Activated CD4-positive, CD25-positive, alpha-beta regulatory T cell treated with anti-CD3 and anti-CD28 coated beads, Interleukin-2, amount 50 U/mL, for 72 hours (primary cell): ENCODE measurements around the gene KCNQ1OT1.

ENCODE experiments used
- DNase-seq: peaks from one replicate; pipeline ENCODE4 v3.0.0; 2021

Gene KCNQ1OT1

DNA sequence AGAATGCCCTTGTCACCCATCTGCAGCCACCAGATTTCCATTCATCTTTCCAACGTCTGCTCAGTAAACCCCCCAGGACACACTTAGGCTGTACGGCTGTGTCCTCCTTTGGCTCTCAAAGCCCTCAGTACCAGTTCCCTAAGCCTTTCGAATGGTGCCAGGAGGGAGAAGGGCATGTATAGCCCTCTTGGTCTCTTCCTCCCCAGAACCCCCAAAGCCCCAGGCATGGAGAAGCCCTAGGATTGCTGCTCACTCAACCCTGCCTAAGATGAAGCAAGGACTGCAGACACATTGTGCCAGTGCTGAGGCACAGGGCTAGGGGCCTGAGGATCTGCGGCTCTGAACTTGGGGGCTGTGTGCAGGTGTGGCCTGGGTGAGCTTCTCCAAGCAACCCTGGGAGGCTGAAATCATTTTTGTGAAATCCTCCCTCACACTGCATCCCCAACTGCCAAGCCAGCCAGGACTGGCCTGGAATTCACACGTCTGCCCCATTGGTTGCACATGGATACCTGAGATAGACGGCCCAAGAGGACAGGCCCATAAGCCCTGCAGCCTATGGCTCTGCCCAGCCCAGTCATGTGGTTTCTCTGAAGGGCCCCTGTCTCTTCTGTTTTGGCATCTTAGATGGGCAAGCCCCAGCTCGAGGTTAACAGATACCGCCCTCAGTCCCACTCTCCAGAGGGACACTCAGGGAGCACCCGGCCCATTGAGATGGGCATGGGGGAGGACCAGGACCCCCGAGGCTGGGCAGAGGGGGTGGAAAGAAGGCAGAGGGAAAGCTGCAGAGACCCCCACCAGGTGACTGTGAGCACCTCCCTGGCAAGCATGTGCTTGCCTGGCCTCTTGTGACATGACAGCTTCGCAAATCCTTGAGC is 34.0 kb downstream of the KCNQ1OT1 start:
- DNase-seq: no peak

DNA sequence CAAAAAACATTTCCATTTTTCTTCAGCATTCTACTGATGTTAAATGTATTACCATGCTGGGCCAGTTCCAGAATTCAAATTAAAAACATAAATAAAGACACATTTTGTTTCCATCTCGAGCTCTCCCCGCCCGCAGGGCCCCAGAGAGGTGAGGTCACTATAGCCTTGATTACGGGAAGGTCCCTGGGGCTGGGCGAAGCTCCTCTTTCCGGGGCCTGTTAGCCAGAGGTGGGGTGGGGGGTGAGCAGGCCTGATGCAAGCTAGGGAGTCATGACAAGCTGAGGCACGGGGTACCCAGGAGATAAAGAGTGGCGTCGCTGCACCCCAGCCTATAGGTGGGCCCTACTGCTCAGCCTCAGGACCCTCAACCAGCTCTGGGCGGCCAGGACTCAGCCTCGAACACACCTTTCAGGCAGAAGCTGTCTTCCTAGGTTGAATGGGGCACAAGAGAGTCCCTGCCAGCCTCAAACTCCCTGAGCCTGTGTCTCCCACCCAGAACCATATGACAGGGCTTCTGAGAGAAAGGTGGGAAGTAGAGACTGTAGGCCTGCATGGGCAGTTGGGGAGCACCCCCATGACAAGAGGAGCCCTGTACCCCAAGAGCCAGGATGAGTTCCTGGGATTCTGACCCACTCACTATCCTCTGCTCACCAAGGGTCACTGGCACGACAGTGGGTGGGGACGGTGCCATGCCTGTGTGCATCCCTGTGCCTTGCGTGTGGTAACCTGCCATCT is 34.8 kb downstream of the KCNQ1OT1 start:
- DNase-seq: no peak

DNA sequence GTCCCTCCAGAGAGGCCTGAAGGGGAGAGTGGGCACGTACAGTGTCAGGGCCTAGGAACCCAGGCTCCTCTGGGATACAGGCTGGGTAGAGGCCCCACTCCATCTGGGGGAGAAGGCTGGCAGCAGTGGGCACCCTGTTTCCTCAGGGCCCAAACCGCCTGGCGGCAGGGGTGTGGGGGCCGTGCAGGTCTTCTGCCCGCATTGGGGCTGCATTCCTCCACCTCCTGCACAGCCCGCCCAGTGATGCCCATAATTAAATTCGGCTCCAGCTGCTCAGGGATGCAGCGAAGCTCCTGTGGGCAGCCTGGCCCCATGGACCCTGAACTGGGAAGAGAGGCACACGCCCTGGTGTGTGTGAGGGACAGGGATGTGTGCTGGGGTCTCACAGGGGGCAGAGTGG is 35.4 kb downstream of the KCNQ1OT1 start:
- no peak for DNase-seq

DNA sequence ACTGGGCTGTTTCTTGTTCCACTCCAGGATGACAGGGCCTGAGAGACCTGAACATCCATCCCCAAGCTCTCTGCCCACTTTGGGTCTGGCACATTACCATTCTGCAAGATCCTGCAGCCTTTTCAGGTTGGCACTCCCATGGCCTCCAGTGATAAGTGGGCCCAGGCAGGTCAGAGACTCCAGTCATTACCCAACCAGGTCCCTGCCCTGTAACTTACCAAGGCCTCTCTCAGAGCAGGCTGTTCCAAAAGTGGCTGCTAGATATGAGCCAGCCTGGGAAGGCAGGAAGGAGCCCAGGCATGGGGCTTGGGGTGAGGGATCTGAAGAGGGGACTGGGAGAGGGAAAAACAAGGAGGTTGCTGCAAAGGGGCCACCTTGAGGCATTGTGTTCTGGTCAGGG is 35.9 kb downstream of the KCNQ1OT1 start:
- no peak for DNase-seq

DNA sequence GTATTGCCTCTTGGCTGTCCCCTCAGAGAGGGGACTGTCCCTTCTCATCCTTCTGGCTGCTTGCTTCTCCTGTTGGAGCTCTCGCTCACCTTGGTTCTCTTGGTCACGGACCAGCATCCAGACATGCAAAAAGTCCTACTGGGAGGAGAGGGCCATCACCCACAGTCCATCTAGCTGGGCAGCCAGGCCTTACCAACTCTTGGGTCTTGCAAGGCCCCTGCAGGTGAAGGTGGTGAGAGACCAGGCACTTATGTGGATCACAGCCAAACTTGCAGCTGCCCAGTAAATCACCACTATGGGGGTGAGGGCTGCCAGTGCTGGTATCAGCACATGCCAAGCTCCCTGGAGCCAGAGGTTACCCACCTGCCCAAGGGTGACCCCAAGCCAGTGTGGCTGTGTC is 36.3 kb downstream of the KCNQ1OT1 start:
- DNase-seq: no peak

DNA sequence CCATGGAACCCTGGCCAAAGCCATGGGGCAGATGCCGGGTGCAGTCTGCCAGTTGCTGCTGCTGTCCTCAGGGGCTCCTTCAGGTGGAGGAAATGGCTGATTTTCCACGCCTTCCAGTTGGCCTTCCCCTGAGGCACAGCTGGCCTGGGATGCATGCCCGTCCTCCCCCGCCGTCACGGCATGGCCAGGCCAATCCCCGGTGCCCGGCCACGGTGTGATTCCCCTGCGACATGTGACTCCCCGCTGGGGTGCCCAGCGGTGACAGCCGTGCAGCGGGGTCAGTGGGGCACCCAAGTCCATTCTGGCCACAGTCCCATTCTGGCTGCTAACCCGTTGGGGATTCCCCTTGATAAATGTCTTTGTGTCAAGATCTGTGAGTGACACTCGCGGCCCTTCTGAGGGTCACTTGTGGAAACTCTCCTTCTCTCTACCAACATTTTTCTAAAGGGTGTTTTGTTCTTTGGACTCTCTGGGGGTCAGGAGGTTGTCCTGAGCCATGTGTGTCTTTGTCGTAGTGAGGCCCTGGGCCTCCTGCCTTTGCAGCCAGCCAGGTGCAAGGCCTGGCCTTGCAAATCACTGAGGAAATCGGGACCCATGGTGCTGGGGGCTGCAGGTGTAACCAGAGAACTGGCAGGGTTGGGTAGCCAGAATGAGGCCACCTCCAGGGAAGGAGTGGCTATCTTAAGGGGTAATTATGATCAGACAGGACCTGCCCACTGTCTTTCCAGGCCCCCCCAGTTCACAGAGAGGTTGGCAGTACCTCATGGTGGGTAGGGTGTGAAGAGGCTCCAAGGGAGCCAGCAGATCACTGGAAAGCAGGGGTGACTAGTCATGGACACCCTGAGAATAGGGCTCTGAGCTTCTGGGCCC is 37.1 kb downstream of the KCNQ1OT1 start:
- DNase-seq: no peak

DNA sequence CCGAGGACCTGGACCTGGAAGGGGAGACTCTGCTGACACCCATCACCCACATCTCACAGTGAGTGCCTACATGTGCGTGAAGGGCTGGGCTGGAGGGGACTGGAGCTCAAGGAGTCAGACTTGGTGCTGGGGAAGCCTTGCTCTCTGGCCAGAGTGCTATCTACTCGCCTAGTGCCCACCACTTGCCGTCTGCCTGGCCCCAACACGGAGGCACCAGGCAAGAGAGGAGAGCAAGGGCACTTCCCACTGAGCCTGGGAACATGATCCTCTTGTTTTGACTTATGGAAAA is 37.8 kb downstream of the KCNQ1OT1 start:
- DNase-seq: no peak

DNA sequence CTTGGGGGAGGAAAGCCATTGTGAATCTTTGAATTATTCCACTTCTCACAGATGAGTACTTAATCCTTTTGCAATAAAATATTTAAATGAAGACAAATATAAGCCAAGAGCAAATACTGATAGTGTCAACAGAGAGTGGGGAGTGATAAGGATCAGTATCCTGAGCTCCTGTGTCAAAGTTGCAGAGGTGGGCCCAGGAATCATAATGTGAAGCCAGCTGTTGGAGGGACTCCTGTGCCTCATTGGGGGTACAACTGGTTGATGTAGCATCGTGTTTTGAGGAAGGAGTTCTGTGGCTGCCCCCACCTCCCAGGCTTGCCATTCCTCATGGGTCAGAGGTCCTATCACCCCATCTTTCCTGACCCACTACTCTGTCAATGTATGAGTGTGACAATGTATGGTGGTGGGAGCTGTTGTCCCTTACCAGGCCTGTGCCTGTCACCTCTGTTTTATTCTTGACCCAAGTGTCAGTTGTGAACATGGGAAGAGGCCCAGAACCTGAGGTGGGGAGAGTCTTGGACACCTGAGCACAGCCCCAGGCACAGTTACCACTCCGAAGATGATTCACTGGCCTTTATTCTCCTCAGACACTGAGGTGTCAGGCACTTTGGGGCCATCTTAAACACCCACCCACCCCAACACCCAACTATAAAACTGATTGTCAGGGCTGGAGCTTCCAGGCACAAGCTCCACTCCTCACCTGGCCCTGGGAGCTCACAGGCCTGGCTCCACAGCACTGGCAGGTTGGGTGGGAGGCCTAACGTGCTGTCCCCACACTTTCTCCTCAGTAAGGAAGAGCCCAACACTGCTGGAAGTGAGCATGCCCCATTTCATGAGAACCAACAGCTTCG is 38.4 kb downstream of the KCNQ1OT1 start:
- no peak for DNase-seq

DNA sequence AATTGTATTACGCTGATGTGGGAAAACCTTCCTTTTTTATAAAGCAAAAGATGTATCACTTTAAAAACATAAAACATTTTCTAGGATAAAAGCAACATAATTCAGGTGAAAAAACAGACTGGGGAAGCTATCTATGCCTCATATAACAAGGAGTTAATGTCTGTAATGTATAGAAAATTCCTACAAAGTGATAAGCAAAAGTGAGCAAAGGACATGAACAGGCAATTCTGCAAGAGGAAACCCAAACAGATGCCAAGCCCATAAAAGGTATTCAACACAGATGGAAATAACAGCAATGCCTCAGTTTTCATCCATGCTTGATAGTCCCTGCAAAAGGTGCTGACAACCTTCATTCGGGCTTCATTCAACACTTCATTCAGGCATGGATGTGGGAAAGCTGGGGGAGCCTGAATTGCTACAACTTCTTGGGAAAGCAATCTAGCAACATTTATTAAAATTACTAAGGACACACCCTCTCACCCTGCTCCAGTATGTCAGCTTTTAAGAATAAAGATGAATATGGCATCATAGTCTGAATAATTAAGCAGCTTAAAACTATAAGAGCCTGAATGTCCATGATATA is 39.3 kb downstream of the KCNQ1OT1 start:
- DNase-seq: no peak

DNA sequence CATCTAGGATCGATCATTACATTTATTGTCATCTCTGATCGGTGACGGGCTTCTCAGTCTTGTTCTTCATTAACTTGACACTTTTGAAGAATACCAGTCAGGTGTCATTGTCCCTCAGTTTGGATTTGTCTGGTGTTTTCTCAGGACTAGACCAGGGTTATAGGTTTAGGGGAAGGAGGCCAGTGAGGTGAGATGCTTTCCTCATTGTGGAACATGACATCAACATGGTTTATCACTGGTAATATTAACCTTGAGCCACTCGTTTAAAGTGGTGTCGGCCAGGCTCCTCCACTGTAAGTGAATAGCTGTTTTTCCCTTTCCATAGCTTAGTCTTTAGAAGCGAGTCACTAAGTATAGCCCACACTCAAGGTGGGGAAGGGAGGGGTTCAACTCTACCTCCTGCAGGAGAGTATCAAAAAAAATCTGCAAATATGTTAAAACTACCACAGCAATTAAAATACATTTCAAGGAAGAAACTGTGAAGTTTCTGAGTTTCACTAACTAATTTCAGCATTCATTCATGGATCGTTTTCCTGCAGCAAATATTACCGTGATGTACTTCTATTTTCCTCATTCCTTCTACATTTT is 42.0 kb downstream of the KCNQ1OT1 start:
- DNase-seq: no peak

DNA sequence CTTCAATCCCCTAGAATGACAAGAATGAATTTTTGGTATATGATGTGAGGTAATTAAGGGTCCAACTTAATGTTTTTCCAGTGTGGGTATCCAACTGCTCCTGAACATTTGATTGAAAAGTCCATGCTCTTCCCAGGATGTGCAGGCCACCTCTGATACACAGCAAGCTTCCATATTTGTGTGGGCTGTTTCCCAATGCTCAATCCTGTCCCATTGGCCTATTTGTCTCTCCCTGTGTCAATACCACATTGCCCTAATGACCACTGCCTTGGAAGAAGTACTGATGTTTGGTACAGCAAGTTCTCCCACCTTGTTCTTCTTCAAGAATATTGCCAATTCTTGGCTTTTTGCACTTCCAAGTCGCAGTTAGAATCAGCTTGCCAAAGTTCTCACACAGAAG is 42.9 kb downstream of the KCNQ1OT1 start:
- no peak for DNase-seq

DNA sequence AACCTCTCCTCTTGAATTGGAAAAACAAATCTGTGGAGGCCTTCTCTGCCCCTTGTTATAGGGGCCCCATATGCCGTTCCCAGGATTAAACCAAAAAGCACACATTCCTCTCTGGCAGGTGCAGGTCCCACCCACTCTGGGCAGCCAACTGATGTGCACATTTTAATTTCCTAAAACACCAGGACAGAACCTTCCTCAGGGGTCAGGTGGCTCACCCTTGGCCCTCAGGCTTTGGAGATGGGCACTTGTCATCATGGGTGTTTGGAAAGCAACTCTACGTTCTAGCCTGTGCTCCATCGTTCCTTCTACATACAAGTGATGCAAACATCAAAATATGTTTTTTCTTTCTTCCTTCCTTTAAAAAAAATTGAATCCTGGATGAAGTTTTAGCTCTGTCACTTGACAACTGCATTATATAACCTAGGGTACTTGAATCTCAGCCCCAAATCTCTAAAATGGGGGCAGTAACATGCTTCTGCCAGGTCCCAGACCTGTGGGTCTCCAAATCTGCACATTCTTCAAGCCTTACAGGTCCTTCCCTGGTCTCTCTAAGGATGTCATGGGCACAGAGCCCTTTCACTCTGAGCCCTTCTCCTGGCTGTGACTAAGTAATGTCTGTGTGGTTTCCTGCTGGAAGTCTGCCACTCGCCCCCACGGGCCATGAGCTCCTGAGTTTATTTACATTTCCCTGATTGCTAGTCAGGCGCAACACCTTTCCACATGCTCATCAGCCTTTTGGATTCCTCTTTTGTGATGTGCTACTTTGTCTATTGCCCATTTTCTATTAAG is 43.8 kb downstream of the KCNQ1OT1 start:
- DNase-seq: no peak

DNA sequence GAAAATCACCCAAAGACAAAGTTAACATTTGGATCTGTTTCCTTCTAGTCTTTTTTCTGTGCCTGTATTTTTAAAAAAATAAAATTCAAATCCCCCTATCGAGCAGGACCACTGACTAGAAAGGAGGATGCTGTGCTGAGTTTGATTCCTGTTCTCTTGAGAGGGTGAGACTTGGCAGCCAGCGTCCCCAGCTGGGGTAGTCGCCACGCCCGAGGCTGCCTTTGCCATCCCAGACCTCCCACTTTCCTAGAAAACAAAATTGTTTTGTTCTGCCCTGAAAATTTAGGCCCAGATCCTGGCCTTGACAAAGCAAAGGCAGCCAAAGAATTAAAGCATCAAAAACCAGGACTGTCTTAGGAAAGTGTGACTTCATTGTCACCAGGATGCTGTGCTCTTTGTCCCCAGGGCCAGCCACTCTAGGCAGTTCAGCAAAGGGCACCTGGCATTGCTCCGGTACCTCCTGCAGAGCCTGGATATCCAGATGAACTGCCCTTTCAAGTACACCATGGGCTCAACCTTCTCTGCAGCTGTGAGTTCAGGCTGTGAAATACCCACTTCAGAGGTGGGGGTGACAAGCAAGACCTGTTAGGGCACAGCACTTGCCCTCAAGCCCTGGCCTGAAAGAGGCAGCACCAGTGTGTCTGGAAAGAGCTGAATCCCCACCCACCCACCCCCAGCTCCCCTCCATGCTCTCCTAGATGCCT is 44.6 kb downstream of the KCNQ1OT1 start:
- no peak for DNase-seq

DNA sequence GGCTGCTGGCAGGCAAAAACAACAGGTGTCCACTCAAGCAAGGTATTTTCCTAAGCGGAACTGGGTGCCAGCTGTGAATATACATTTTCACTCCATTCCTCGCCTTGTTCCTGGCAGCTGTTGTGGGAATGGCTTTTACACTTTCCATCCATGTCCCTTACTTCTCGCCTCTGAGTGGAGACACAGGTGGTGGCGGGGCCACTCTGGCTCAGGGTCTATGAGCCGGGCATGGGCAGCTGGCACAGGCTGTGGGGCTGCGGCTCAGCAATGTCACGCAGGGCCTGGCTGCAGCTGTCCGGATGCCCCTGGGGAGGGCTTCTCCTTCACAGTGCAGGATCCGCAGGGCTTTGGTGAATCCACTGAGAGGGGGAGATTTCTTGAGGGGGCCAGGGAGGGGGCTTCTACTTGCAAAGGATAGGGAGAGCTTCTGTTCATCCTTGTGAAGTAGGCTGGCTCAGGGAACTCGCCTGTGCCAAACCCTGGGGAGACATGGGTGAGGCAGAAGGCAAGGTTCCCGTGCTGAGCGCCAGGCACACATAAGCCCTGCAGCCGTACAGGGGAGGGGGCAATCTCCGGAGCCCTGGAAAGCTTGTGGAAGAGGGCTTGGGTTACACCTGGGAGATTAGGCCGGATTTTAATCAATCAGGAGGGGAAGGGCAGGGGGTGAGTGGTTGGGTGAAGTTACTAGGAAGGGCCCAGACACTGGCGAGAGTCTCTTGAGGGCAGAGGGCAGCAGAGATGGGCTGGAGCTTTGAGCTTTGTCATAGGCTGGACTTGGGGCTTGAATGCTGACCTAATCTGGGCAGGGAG is 45.7 kb downstream of the KCNQ1OT1 start:
- no peak for DNase-seq

DNA sequence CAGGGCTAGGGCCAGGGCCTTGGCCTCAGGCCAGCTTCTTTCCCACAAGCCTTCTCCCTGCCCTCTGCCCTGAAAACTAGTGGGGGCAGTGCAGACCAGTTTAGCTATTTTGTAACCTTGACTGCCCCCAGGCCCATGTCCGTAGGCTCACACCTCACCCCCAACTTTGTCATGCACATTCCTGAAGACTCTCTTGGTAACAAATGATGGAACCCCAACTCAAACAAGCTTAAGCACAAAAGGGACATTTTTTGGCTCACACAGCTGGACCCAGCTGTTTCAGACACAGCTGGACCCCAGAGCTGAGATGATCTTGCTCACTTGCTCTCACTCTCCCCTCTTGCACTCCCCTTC is 46.6 kb downstream of the KCNQ1OT1 start:
- no peak for DNase-seq

DNA sequence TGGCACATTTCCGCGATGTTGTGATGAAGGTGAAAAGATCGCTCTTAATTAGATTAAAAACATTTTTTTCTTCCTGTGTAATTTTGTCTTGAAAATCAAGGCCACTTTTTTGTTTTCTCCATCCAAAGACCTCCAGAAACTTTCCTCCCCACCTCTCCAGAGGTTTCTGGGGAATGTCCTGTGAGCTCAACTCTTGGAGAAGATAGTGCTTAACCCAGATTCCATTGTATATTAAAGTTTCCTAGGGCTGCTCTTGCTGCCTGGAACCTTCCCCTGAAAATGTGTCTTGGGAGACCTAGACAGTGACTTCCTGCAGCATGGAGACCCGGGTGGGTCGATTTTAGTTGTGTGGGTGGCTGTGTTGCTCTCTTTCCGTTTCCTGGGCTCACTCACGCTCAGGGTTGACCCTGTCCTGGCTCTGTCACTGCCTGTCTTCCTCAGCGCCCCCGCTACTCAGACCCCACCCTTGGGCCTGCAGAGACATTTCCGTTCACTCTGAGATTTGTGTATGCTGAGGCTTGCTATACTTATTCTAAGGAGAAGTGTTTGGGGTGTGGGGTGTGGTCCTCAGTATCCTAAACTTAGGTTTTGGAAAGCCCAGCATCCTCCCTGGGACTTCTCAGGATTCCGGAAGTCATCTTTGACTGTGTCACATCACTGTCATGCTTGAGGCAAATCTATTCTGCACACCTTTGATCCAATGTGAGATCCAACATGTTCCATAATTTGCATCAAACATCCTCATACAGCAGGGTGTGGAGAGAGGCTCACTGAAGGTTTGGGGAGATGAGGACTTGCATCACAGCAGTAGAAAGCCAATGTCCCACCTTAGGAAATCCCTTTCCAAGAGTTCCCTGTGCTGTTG is 47.2 kb downstream of the KCNQ1OT1 start:
- DNase-seq: no peak

DNA sequence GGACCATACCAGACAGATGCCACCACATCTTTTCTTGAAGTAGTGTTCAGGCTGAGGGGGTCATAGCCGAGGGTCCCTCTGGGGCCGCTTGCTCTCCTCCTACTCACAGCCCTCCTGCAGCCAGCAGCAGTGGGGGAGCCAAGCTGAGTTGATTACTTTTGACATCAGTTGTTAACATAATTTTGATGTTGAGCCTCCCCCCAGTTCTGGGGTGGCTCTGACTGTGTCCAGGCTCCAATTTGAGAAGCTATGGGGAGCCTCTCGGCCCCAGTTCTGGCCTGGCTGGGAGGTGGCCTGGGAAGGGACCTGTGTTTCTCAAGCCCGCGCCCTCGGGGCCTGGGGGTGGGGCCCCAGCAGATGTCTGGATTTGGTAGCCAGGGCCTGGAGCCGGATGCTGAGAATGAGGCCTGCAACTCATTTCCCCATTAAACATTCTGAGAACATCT is 47.9 kb downstream of the KCNQ1OT1 start:
- DNase-seq: no peak

DNA sequence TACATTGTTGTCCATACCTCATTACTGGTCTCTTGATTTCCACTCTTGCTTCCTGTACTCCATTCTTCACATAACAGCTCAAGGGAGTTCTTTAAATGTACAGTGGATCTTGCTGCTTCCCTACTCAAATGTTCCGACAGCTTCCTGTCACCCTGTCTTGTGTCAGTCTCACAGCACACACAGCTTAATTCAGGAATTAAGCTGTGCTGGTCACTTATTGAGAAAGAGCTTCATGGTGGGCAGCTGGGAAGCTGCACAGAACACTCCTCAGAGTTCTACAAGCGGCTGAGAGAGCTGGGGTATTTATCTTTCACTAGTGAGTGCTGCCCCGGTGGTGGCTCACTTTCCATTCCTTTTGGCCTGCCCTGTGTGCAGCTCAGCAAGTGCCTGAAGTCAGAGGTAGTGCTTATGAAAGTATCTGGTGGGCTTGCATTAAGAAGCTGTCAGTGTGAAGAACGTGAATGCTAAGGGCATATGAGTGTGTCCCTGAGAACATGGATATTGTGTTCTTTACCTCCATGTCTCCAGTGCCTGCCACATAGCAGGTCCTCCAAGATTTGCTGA is 48.7 kb downstream of the KCNQ1OT1 start:
- no peak for DNase-seq
